ENCODE measurements around the gene GPATCH8. TPM values are rescaled to one million over a fixed set of nuclear protein-coding genes. Genes with fewer than 3 reads are reported as not detected.

The GPATCH8 gene
- total RNA-seq, 2 donors from 2014 or later: 21.3 to 26.4 TPM

- no peaks in the 10 kb centered on the region for H3K9me3 ChIP-seq
- no peak overlapping the region for H3K4me3 ChIP-seq
- no peaks in the 10 kb centered on the region for H3K4me1 ChIP-seq
- H3K27me3 ChIP-seq: no peaks in the 10 kb centered on the region
- no peak for TF ChIP-seq CTCF (IDR thresholded peaks at IDR 0.05)
- H3K36me3 ChIP-seq: no peaks in the 10 kb centered on the region
- DNase-seq (ENCODE audit: low spot score): no peak
- no peak overlapping the region for H3K27ac ChIP-seq
These were observed 43.7 kb upstream of the GPATCH8 start for GRCh38 chr17:44546671-44547606.

- TF ChIP-seq CTCF (IDR thresholded peaks at IDR 0.05): no peak
- Histone ChIP-seq H3K4me1 (no peaks in the 10 kb centered on the region), H3K27ac (no peak overlapping the region), H3K4me3 (no peak overlapping the region), H3K27me3 (no peaks in the 10 kb centered on the region), H3K9me3 (no peaks in the 10 kb centered on the region), H3K36me3 (no peaks in the 10 kb centered on the region)
- DNase-seq (ENCODE audit: low spot score): no peak
These were observed 40.8 kb upstream of the GPATCH8 start for GRCh38 chr17:44543905-44544523.

GRCh38 chr17:44543213-44543904 lies 40.2 kb upstream of the GPATCH8 start:
- Histone ChIP-seq H3K27ac (no peak overlapping the region), H3K36me3 (no peaks in the 10 kb centered on the region), H3K4me1 (no peaks in the 10 kb centered on the region), H3K9me3 (no peaks in the 10 kb centered on the region), H3K4me3 (no peak overlapping the region), H3K27me3 (no peaks in the 10 kb centered on the region)
- no peak for TF ChIP-seq CTCF (IDR thresholded peaks at IDR 0.05)
- DNase-seq (ENCODE audit: low spot score): no peak

- Histone ChIP-seq H3K36me3 (no peaks in the 10 kb centered on the region), H3K4me3 (no peak overlapping the region), H3K27me3 (no peaks in the 10 kb centered on the region), H3K4me1 (no peaks in the 10 kb centered on the region), H3K27ac (no peak overlapping the region), H3K9me3 (no peaks in the 10 kb centered on the region)
- TF ChIP-seq CTCF (IDR thresholded peaks at IDR 0.05): no peak
- DNase-seq (ENCODE audit: low spot score): no peak
These were observed 38.8 kb upstream of the GPATCH8 start for GRCh38 chr17:44541884-44542581.

GRCh38 chr17:44540246-44541084 lies 37.3 kb upstream of the GPATCH8 start:
- H3K27ac ChIP-seq: no peak overlapping the region
- no peaks in the 10 kb centered on the region for H3K9me3 ChIP-seq
- H3K4me1 ChIP-seq: no peaks in the 10 kb centered on the region
- TF ChIP-seq CTCF (IDR thresholded peaks at IDR 0.05): no peak
- no peak for DNase-seq (ENCODE audit: low spot score)
- H3K4me3 ChIP-seq: no peak overlapping the region
- no peaks in the 10 kb centered on the region for H3K27me3 ChIP-seq
- H3K36me3 ChIP-seq: no peaks in the 10 kb centered on the region

Measured in right atrium auricular region (tissue), 2 donors.